Measurements from ENCODE around the gene DGCR2.

DNA sequence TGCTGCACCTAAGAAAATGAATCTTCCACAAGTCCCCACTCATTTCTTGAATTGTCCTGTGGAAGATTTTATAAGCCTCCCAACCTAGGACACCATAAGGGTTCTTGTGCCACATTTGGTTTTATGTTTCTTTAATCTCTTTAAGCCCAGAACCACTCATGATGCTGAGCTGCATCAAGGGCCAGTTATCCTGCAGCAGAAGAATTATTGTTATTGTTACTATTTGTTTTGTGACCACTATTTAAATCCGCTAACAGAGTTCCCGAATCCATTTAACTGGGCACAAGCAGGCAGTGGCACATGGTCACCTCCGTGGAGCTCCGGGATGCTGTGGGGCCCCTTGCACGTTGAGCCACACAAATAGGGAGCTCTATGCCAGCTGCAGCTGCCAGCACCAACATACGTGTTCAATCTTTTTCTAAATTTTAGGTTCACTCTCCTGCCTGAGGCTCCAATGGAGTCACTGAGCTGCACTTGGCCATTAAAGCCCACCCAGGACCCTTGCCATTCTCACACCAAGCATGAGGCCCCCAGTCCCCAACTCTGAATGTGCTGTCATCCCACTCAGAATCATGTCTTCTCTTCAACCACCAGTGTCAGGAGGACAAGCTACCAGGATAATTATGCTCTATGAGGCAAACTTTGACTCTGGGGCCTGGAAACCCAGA, 60.6 kb downstream of the DGCR2 start:
- TF ChIP-seq, protein P1, sequence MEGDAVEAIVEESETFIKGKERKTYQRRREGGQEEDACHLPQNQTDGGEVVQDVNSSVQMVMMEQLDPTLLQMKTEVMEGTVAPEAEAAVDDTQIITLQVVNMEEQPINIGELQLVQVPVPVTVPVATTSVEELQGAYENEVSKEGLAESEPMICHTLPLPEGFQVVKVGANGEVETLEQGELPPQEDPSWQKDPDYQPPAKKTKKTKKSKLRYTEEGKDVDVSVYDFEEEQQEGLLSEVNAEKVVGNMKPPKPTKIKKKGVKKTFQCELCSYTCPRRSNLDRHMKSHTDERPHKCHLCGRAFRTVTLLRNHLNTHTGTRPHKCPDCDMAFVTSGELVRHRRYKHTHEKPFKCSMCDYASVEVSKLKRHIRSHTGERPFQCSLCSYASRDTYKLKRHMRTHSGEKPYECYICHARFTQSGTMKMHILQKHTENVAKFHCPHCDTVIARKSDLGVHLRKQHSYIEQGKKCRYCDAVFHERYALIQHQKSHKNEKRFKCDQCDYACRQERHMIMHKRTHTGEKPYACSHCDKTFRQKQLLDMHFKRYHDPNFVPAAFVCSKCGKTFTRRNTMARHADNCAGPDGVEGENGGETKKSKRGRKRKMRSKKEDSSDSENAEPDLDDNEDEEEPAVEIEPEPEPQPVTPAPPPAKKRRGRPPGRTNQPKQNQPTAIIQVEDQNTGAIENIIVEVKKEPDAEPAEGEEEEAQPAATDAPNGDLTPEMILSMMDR (IDR thresholded peaks at IDR 0.05) = no peak
- TF ChIP-seq POLR2A (IDR thresholded peaks at IDR 0.05) (no peak), POLR2AphosphoS5 (IDR thresholded peaks at IDR 0.05) (no peak)
